ENCODE data around the gene AFF2.
"Not testable (repeated sequence)": the region's sequence is repeated elsewhere in the genome, so short reads cannot be mapped to it uniquely, and the experiment has no call there.

Gene AFF2

GRCh38 chrX:148649145-148649795 is 148.9 kb downstream of the AFF2 start:
- no peak for DNase-seq

- no peak for DNase-seq
These were observed 157.8 kb downstream of the AFF2 start for GRCh38 chrX:148658115-148658730.

- no peak for DNase-seq
These were observed 159.1 kb downstream of the AFF2 start for GRCh38 chrX:148659481-148659880.

GRCh38 chrX:148661035-148661434 is 160.6 kb downstream of the AFF2 start:
- no peak for DNase-seq

GRCh38 chrX:148662014-148662413 is 161.6 kb downstream of the AFF2 start:
- no peak for DNase-seq

GRCh38 chrX:148664171-148664570 is 163.8 kb downstream of the AFF2 start:
- DNase-seq: no peak

- no peak for DNase-seq
These were observed 164.6 kb downstream of the AFF2 start for GRCh38 chrX:148664995-148665394.

GRCh38 chrX:148669175-148669574 is 168.8 kb downstream of the AFF2 start:
- not testable (repeated sequence) for DNase-seq

- DNase-seq: no peak
These were observed 169.9 kb downstream of the AFF2 start for GRCh38 chrX:148670277-148670676.

GRCh38 chrX:148672517-148672916 is 172.1 kb downstream of the AFF2 start:
- DNase-seq: no peak

- no peak for DNase-seq
These were observed 181.2 kb downstream of the AFF2 start for GRCh38 chrX:148681605-148682004.

- DNase-seq: no peak
These were observed 181.8 kb downstream of the AFF2 start for GRCh38 chrX:148682206-148682605.

GRCh38 chrX:148691456-148691855 is 191.0 kb downstream of the AFF2 start:
- no peak for DNase-seq

- DNase-seq: no peak
These were observed 194.8 kb downstream of the AFF2 start for GRCh38 chrX:148695255-148695654.

GRCh38 chrX:148698221-148698620 is 197.8 kb downstream of the AFF2 start:
- DNase-seq: no peak

GRCh38 chrX:148700021-148700420 is 199.6 kb downstream of the AFF2 start:
- no peak for DNase-seq

- DNase-seq: no peak
These were observed 213.6 kb downstream of the AFF2 start for GRCh38 chrX:148713981-148714380.

- DNase-seq: no peak
These were observed 214.9 kb downstream of the AFF2 start for GRCh38 chrX:148715361-148715760.

GRCh38 chrX:148722966-148723365 is 222.5 kb downstream of the AFF2 start:
- DNase-seq: no peak

GRCh38 chrX:148723551-148723950 is 223.1 kb downstream of the AFF2 start:
- DNase-seq: no peak

- no peak for DNase-seq
These were observed 228.5 kb downstream of the AFF2 start for GRCh38 chrX:148728901-148729300.

- DNase-seq: no peak
These were observed 232.3 kb downstream of the AFF2 start for GRCh38 chrX:148732743-148733142.

- no peak for DNase-seq
These were observed 241.0 kb downstream of the AFF2 start for GRCh38 chrX:148741441-148741840.

- no peak for DNase-seq
These were observed 254.7 kb downstream of the AFF2 start for GRCh38 chrX:148755111-148755510.

- DNase-seq: no peak
These were observed 263.5 kb downstream of the AFF2 start for GRCh38 chrX:148763896-148764295.
